ENCODE results near the gene CCDC188. TPM values are rescaled to one million over a fixed set of nuclear protein-coding genes. Genes with fewer than 3 reads are reported as not detected.

CCDC188 gene
- total RNA-seq, 1 experiment from 2014 or later, result not detected

DNA sequence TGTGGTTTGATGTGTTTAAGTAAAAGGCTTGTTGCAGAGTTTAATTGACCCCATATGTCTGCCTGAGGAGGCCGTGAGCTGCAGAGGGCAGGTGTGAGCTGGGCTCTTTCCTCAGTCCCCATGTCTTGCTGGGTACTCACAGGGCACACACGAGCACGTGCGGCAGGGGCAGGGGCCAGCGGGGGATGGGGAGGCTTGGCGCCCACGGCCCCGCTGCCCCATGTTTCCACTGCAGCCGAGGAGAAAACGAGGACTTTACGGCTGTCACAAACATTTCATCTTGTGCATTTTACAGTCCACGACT, 24.7 kb upstream of the CCDC188 start:
- ChIA-PET POLR2A (ENCODE audit: low non-redundant PET) (no interaction called here), CTCF (no interaction called here)
- H3K4me3 ChIP-seq (ENCODE audit: low read depth, low read length, poor library complexity, severe bottlenecking), result no peak overlapping the region
- BruUV-seq (replicated peaks), result no TSS peak
- H3K27ac ChIP-seq (ENCODE audit: low read depth, low read length, poor library complexity, severe bottlenecking), result no peak overlapping the region
- no peaks in the 10 kb centered on the region for H3K4me1 ChIP-seq (ENCODE audit: insufficient read depth, low read length, poor library complexity, severe bottlenecking)
- H3K9me3 ChIP-seq (ENCODE audit: low read depth, low read length, poor library complexity, severe bottlenecking), result no peaks in the 10 kb centered on the region
- H3K27me3 ChIP-seq (replicated peaks; ENCODE audit: insufficient read depth, low read depth, low read length, poor library complexity), result no peaks in the 10 kb centered on the region
- TF ChIP-seq, protein P1, sequence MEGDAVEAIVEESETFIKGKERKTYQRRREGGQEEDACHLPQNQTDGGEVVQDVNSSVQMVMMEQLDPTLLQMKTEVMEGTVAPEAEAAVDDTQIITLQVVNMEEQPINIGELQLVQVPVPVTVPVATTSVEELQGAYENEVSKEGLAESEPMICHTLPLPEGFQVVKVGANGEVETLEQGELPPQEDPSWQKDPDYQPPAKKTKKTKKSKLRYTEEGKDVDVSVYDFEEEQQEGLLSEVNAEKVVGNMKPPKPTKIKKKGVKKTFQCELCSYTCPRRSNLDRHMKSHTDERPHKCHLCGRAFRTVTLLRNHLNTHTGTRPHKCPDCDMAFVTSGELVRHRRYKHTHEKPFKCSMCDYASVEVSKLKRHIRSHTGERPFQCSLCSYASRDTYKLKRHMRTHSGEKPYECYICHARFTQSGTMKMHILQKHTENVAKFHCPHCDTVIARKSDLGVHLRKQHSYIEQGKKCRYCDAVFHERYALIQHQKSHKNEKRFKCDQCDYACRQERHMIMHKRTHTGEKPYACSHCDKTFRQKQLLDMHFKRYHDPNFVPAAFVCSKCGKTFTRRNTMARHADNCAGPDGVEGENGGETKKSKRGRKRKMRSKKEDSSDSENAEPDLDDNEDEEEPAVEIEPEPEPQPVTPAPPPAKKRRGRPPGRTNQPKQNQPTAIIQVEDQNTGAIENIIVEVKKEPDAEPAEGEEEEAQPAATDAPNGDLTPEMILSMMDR (conservative IDR thresholded peaks at IDR 0.05; ENCODE audit: low read depth, low read length), result no peak
- no peak for TF ChIP-seq EZH2 (IDR thresholded peaks at IDR 0.05; ENCODE audit: borderline replicate concordance, low read depth, low read length, poor library complexity, severe bottlenecking)
- no peaks in the 10 kb centered on the region for H3K36me3 ChIP-seq (ENCODE audit: insufficient read depth, low read length, poor library complexity, severe bottlenecking)
- intact Hi-C loops (cut with micrococcal nuclease; ENCODE audit: unreplicated experiment), result no loop called here
- peak; percentile 15 for DNase-seq (ENCODE audit: low spot score)

DNA sequence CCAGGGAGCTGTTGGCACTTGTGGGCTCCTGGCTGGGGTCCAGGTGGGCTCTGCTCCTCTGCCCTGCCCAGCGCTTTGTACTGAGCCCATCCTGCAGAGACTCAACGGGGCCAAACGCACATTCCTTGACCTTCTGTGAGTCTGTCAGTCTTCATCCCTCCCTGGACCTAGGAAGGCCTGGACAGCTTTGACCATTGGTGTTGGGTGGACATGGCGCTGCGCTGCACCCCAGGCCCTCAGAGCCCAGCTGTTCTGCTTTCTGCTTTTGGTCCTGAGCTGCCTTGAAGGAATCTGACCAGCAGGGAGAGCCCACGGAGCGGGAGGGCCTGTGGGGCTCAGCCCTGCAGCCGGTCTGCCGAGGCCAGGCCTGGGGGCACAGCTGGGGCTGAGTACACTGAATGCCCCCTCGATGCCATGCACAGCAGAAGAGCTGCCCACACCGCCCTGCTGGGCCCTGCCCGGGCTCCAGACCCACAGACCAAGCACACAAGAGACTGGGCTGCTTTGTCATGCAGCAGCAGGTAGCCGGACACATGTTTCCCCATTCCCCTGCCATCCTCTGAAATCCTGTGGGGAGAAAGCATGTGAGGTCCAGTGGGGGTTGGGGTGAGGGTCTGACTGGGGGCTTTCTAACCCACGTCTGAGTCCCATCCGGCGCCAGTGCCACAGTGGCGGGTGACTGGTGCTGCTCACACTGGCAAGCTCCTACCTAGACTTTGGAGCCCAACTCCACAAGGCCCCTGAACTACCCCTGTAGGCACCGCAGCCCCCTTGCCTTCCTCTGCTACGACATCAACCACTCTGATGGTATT, 24.1 kb upstream of the CCDC188 start:
- intact Hi-C loops (cut with micrococcal nuclease; ENCODE audit: unreplicated experiment), result no loop called here
- no peak for DNase-seq (ENCODE audit: low spot score)
- H3K4me3 ChIP-seq (ENCODE audit: low read depth, low read length, poor library complexity, severe bottlenecking), result no peak overlapping the region
- no peaks in the 10 kb centered on the region for H3K4me1 ChIP-seq (ENCODE audit: insufficient read depth, low read length, poor library complexity, severe bottlenecking)
- no peaks in the 10 kb centered on the region for H3K27me3 ChIP-seq (replicated peaks; ENCODE audit: insufficient read depth, low read depth, low read length, poor library complexity)
- ChIA-PET POLR2A (ENCODE audit: low non-redundant PET) (no interaction called here), CTCF (no interaction called here)
- no peak overlapping the region for H3K27ac ChIP-seq (ENCODE audit: low read depth, low read length, poor library complexity, severe bottlenecking)
- no TSS peak for BruUV-seq (replicated peaks)
- no peaks in the 10 kb centered on the region for H3K9me3 ChIP-seq (ENCODE audit: low read depth, low read length, poor library complexity, severe bottlenecking)
- TF ChIP-seq, protein P1 (conservative IDR thresholded peaks at IDR 0.05; ENCODE audit: low read depth, low read length), result no peak
- TF ChIP-seq EZH2 (IDR thresholded peaks at IDR 0.05; ENCODE audit: borderline replicate concordance, low read depth, low read length, poor library complexity, severe bottlenecking), result no peak
- no peaks in the 10 kb centered on the region for H3K36me3 ChIP-seq (ENCODE audit: insufficient read depth, low read length, poor library complexity, severe bottlenecking)

- BruUV-seq (replicated peaks), result no TSS peak
- intact Hi-C loops (cut with micrococcal nuclease; ENCODE audit: unreplicated experiment), result no loop called here
- no peak overlapping the region for H3K4me3 ChIP-seq (ENCODE audit: low read depth, low read length, poor library complexity, severe bottlenecking)
- no peaks in the 10 kb centered on the region for H3K4me1 ChIP-seq (ENCODE audit: insufficient read depth, low read length, poor library complexity, severe bottlenecking)
- H3K36me3 ChIP-seq (ENCODE audit: insufficient read depth, low read length, poor library complexity, severe bottlenecking), result no peaks in the 10 kb centered on the region
- no peaks in the 10 kb centered on the region for H3K27me3 ChIP-seq (replicated peaks; ENCODE audit: insufficient read depth, low read depth, low read length, poor library complexity)
- ChIA-PET POLR2A (ENCODE audit: low non-redundant PET) (no interaction called here), CTCF (no interaction called here)
- H3K9me3 ChIP-seq (ENCODE audit: low read depth, low read length, poor library complexity, severe bottlenecking), result no peaks in the 10 kb centered on the region
- no peak for TF ChIP-seq EZH2 (IDR thresholded peaks at IDR 0.05; ENCODE audit: borderline replicate concordance, low read depth, low read length, poor library complexity, severe bottlenecking)
- TF ChIP-seq, protein P1 (conservative IDR thresholded peaks at IDR 0.05; ENCODE audit: low read depth, low read length), result no peak
- no peak for DNase-seq (ENCODE audit: low spot score)
- no peak overlapping the region for H3K27ac ChIP-seq (ENCODE audit: low read depth, low read length, poor library complexity, severe bottlenecking)
Observed at GRCh38 chr22:20173772-20174171, 22.9 kb upstream of the CCDC188 start.

Measured in A673 (cell line).